Measurements from ENCODE around the gene SCN2B. TPM values are rescaled to one million over a fixed set of nuclear protein-coding genes. Genes with fewer than 3 reads are reported as not detected.
A peak's percentile ranks its signal among the peaks of the same experiment; 100 is the strongest.

Gene SCN2B
- total and polyA plus RNA-seq, 2 experiments from 2014 or later = 0.87 to 1.5 TPM

- no peak overlapping the region for H3K27ac ChIP-seq
- H3K4me3 ChIP-seq = no peak overlapping the region
- peaks cover under 1% of the 10 kb centered on the region for H3K27me3 ChIP-seq
- TF ChIP-seq CTCF (IDR thresholded peaks at IDR 0.05; ENCODE audit: low read depth, low read length) = no peak
- peaks cover 8% of the 10 kb centered on the region for H3K4me1 ChIP-seq (ENCODE audit: low read depth)
- H3K36me3 ChIP-seq = no peaks in the 10 kb centered on the region
- H3K9me3 ChIP-seq (ENCODE audit: low read depth) = no peaks in the 10 kb centered on the region
- peak; percentile 48 to 81 for DNase-seq (ENCODE audit: low read depth in 1 of 2, low spot score in 1 of 2)
Observed at GRCh38 chr11:118180300-118180703, 3.9 kb upstream of the SCN2B start.

GRCh38 chr11:118176778-118177134, 317 bp upstream of the SCN2B start:
- H3K4me1 ChIP-seq (ENCODE audit: low read depth) = peaks cover 18% of the 10 kb centered on the region
- no peaks in the 10 kb centered on the region for H3K36me3 ChIP-seq
- no peak overlapping the region for H3K4me3 ChIP-seq
- no peaks in the 10 kb centered on the region for H3K9me3 ChIP-seq (ENCODE audit: low read depth)
- peaks cover 20% of the 10 kb centered on the region for H3K27me3 ChIP-seq
- no peak overlapping the region for H3K27ac ChIP-seq
- no peak for DNase-seq (ENCODE audit: low read depth in 1 of 2, low spot score in 1 of 2)
- no peak for TF ChIP-seq CTCF (IDR thresholded peaks at IDR 0.05; ENCODE audit: low read depth, low read length)

GRCh38 chr11:118175031-118175992, 1.1 kb downstream of the SCN2B start:
- peak overlapping the region; percentile 42 for H3K4me3 ChIP-seq
- H3K27ac ChIP-seq = no peak overlapping the region
- H3K36me3 ChIP-seq = no peaks in the 10 kb centered on the region
- DNase-seq (ENCODE audit: low read depth in 1 of 2, low spot score in 1 of 2) = peak in 1 of 2 donors; percentile 11
- H3K9me3 ChIP-seq (ENCODE audit: low read depth) = no peaks in the 10 kb centered on the region
- H3K27me3 ChIP-seq = peaks cover 33% of the 10 kb centered on the region
- H3K4me1 ChIP-seq (ENCODE audit: low read depth) = peaks cover 14% of the 10 kb centered on the region
- no peak for TF ChIP-seq CTCF (IDR thresholded peaks at IDR 0.05; ENCODE audit: low read depth, low read length)

- no peak for DNase-seq (ENCODE audit: low read depth in 1 of 2, low spot score in 1 of 2)
- no peaks in the 10 kb centered on the region for H3K36me3 ChIP-seq
- H3K9me3 ChIP-seq (ENCODE audit: low read depth) = no peaks in the 10 kb centered on the region
- peaks cover 14% of the 10 kb centered on the region for H3K4me1 ChIP-seq (ENCODE audit: low read depth)
- H3K27ac ChIP-seq = no peak overlapping the region
- peaks cover 46% of the 10 kb centered on the region for H3K27me3 ChIP-seq
- no peak for TF ChIP-seq CTCF (IDR thresholded peaks at IDR 0.05; ENCODE audit: low read depth, low read length)
- no peak overlapping the region for H3K4me3 ChIP-seq
Observed at GRCh38 chr11:118174006-118174567, 2.4 kb downstream of the SCN2B start.

GRCh38 chr11:118172356-118172755, 4.1 kb downstream of the SCN2B start:
- H3K27ac ChIP-seq = no peak overlapping the region
- H3K4me1 ChIP-seq (ENCODE audit: low read depth) = peaks cover 14% of the 10 kb centered on the region
- no peaks in the 10 kb centered on the region for H3K9me3 ChIP-seq (ENCODE audit: low read depth)
- H3K36me3 ChIP-seq = no peaks in the 10 kb centered on the region
- H3K4me3 ChIP-seq = no peak overlapping the region
- TF ChIP-seq CTCF (IDR thresholded peaks at IDR 0.05; ENCODE audit: low read depth, low read length) = no peak
- no peak for DNase-seq (ENCODE audit: low read depth in 1 of 2, low spot score in 1 of 2)
- peaks cover 63% of the 10 kb centered on the region for H3K27me3 ChIP-seq

All from cardiac muscle cell (in vitro differentiated cells and primary cell).